MCF 10A (cell line): ENCODE data around the gene KIF23. TPM values are rescaled to one million over a fixed set of nuclear protein-coding genes. Genes with fewer than 3 reads are reported as not detected.

Experiments used
- BruUV-seq: library from RNA; stranded (reverse); fragments of 400-500 nt; replicated peaks from 2 replicates; lab custom pipeline; 2021; lab: Mats Ljungman, UMichigan
- CTCF ChIA-PET: fragments of 300-600 bp; sonication (Branson Sonifier 250); formaldehyde crosslinking; extraction: SDS; loops from one replicate; lab custom pipeline; 2021; ENCODE audit warnings: antibody characterized with exemption, inconsistent platforms; lab: Yijun Ruan, JAX
- POLR2A ChIA-PET: fragments of 300-600, 350-650 bp; sonication (Branson Sonifier 250); formaldehyde crosslinking; extraction: SDS; loops from one replicate; lab custom pipeline; 2020; ENCODE audit warnings: antibody characterized with exemption, inconsistent platforms; lab: Yijun Ruan, JAX
- DNase-seq: peaks from one replicate; pipeline ENCODE4 v3.0.0-alpha.2; 2018; ENCODE audit not compliant: unreplicated experiment
- H3K27ac Mint-ChIP-seq: one replicate; pipeline ENCODE4 v1.8.0; 2022; ENCODE audit warnings: mild to moderate bottlenecking, low read depth, mixed read lengths; ENCODE audit not compliant: unreplicated experiment
- H3K27me3 Mint-ChIP-seq: one replicate; pipeline ENCODE4 v1.8.0; 2022; ENCODE audit warnings: mixed read lengths; ENCODE audit not compliant: insufficient read depth, unreplicated experiment
- H3K36me3 Mint-ChIP-seq: one replicate; pipeline ENCODE4 v1.8.0; 2022; ENCODE audit warnings: mild to moderate bottlenecking, moderate library complexity, mixed read lengths; ENCODE audit not compliant: insufficient read depth, unreplicated experiment
- H3K4me1 Mint-ChIP-seq: one replicate; pipeline ENCODE4 v1.8.0; 2022; ENCODE audit warnings: mixed read lengths; ENCODE audit not compliant: insufficient read depth, unreplicated experiment
- H3K4me3 Mint-ChIP-seq: one replicate; pipeline ENCODE4 v1.8.0; 2022; ENCODE audit warnings: mild to moderate bottlenecking, moderate library complexity, mixed read lengths; ENCODE audit not compliant: unreplicated experiment
- H3K9me3 Mint-ChIP-seq: one replicate; pipeline ENCODE4 v1.8.0; 2022; ENCODE audit warnings: mixed read lengths; ENCODE audit not compliant: unreplicated experiment
- CTCF ChIP-seq: fragments of 200-600 bp; IDR thresholded peaks from one replicate; pipeline ENCODE4 v1.8.0; 2022; ENCODE audit warnings: antibody characterized with exemption, mild to moderate bottlenecking; ENCODE audit not compliant: unreplicated experiment
- intact Hi-C: fragments of 100-400 bp; cut with micrococcal nuclease; formaldehyde crosslinking; loops from 2 replicates; pipeline ENCODE4 v1.14.1; 2022
- total RNA-seq: library from RNA; stranded (reverse); gene quantifications from 2 replicates; pipeline ENCODE4 v1.2.3, GENCODE V29; 2022

Gene KIF23
- total RNA-seq, 1 experiment from 2014 or later = 50.2 TPM

- Mint-ChIP-seq H3K4me1 (peaks cover 11% of the 10 kb centered on the region), H3K4me3 (no peak overlapping the region), H3K27me3 (no peaks in the 10 kb centered on the region), H3K27ac (no peak overlapping the region), H3K36me3 (no peaks in the 10 kb centered on the region), H3K9me3 (no peaks in the 10 kb centered on the region)
- BruUV-seq = no TSS peak
- ChIA-PET CTCF (interaction anchor here (0.6 to 3.3 kb wide), 7 partner anchors 7 to 1882 kb away, joined by 3 to 14 read pairs (median 3); partner anchors contain the start of gene KIF23), POLR2A (interaction anchor here (0.7 to 6.0 kb wide), 4 partner anchors 13 to 1037 kb away, joined by 3 to 52 read pairs (median 4); partner anchors contain the start of genes KIF23 and RPLP1)
- intact Hi-C loops = loop anchor here (5.0 kb wide), 1 partner anchor 411 kb away; no protein-coding TSS in a partner anchor
- peak; percentile 82 for DNase-seq
- no peak for TF ChIP-seq CTCF
Measured at GRCh38 chr15:69468241-69469121, 54.3 kb downstream of the KIF23 start.

GRCh38 chr15:69469467-69470201 is 55.5 kb downstream of the KIF23 start:
- intact Hi-C loops = loop anchor here (5.0 to 10.0 kb wide), 2 partner anchors 412 to 1205 kb away; no protein-coding TSS in a partner anchor
- no TSS peak for BruUV-seq
- no peak overlapping the region for H3K27ac Mint-ChIP-seq

GRCh38 chr15:69472046-69472445 is 57.9 kb downstream of the KIF23 start:
- Mint-ChIP-seq H3K9me3 (no peaks in the 10 kb centered on the region), H3K27ac (no peak overlapping the region), H3K27me3 (no peaks in the 10 kb centered on the region), H3K4me1 (peaks cover 7% of the 10 kb centered on the region), H3K36me3 (no peaks in the 10 kb centered on the region), H3K4me3 (no peak overlapping the region)
- BruUV-seq = no TSS peak
- TF ChIP-seq CTCF = no peak
- intact Hi-C loops = loop anchor here (10.0 kb wide), 1 partner anchor 1203 kb away; no protein-coding TSS in a partner anchor
- DNase-seq = no peak
- CTCF ChIA-PET = interaction anchor here (1.0 to 1.2 kb wide), 2 partner anchors 9 to 1016 kb away, joined by 3 to 4 read pairs; no protein-coding TSS in a partner anchor
- POLR2A ChIA-PET = interaction anchor here (1.2 kb wide), 1 partner anchor 9 kb away, joined by 4 read pairs; no protein-coding TSS in a partner anchor

More at GRCh38 chr15:69469467-69470201, 55.5 kb downstream of the KIF23 start:
- CTCF ChIA-PET = interaction anchor here (0.5 to 1.0 kb wide), 3 partner anchors 269 to 1336 kb away, joined by 3 read pairs; no protein-coding TSS in a partner anchor
- DNase-seq = no peak
- no peaks in the 10 kb centered on the region for H3K36me3 Mint-ChIP-seq
- no peaks in the 10 kb centered on the region for H3K27me3 Mint-ChIP-seq
- TF ChIP-seq CTCF = no peak
- H3K9me3 Mint-ChIP-seq = no peaks in the 10 kb centered on the region
- POLR2A ChIA-PET = interaction anchor here (6.0 kb wide), 1 partner anchor 17 kb away, joined by 52 read pairs; the partner anchor contains the start of gene RPLP1
- no peak overlapping the region for H3K4me3 Mint-ChIP-seq
- peaks cover 7% of the 10 kb centered on the region for H3K4me1 Mint-ChIP-seq
